ENCODE data around the gene OR4D1. TPM values are rescaled to one million over a fixed set of nuclear protein-coding genes. Genes with fewer than 3 reads are reported as not detected.

Gene OR4D1
- total and polyA plus RNA-seq, 2 of the 8 experiments (the other 6 are each of a cell fraction or from before 2014, with no cell fraction given) = 0.32 to 0.39 TPM

GRCh38 chr17:58202859-58203258 is 54.7 kb downstream of the OR4D1 start:
- Histone ChIP-seq H4K20me1 (replicated peaks in 1 of 2; ENCODE audit: control insufficient read depth in 1 of 2, insufficient read depth in 2 of 2, low read length in 2 of 2) (no peaks in the 10 kb centered on the region), H3K79me2 (ENCODE audit: control insufficient read depth in 1 of 2, insufficient read depth in 2 of 2, low read length in 2 of 2) (no peaks in the 10 kb centered on the region), H3K23me2 (ENCODE audit: low read depth, low read length) (no peaks in the 10 kb centered on the region), H3K27ac (ENCODE audit: low read depth, low read length) (no peak overlapping the region), H3K18ac (ENCODE audit: extremely low read depth, low read length) (no peak overlapping the region), H3K4me2 (ENCODE audit: insufficient read depth in 1 of 2, low read depth in 2 of 2, low read length in 2 of 2) (no peak overlapping the region), H2AK5ac (ENCODE audit: low read depth, low read length) (no peak overlapping the region), H3K9me3 (ENCODE audit: insufficient read depth in 2 of 2, low read depth in 1 of 2, low read length in 1 of 2) (no peaks in the 10 kb centered on the region), H3K14ac (ENCODE audit: insufficient read length) (no peak overlapping the region), H3K4me1 (replicated peaks in 1 of 4; ENCODE audit: control insufficient read depth in 3 of 4, insufficient read depth in 4 of 4, low read length in 3 of 4) (no peaks in the 10 kb centered on the region), H3K4me3 (ENCODE audit: extremely low read depth in 1 of 4, insufficient read depth in 2 of 4, low read depth in 3 of 4, low read length in 4 of 4) (no peak overlapping the region), H3K27me3 (replicated peaks in 1 of 4; ENCODE audit: control insufficient read depth in 3 of 4, extremely low read depth in 1 of 4, insufficient read depth in 3 of 4, low read length in 3 of 4) (no peaks in the 10 kb centered on the region), H3K9ac (replicated peaks in 1 of 4; ENCODE audit: extremely low read depth in 1 of 4, low read depth in 3 of 4, low read length in 3 of 4) (no peak overlapping the region), H3K4ac (replicated peaks; ENCODE audit: insufficient read length, low read depth, low read length) (no peak overlapping the region), H3K36me3 (ENCODE audit: control insufficient read depth in 2 of 4, insufficient read depth in 4 of 4, low read length in 3 of 4) (peaks cover 0 to 5% (median 0%) of the 10 kb centered on the region in 4 experiments; a peak in 2 of 8 replicates), H2BK120ac (replicated peaks; ENCODE audit: low read depth, low read length) (no peak overlapping the region), H3K23ac (ENCODE audit: insufficient read length) (no peak overlapping the region), H2BK5ac (ENCODE audit: low read depth, low read length) (no peak overlapping the region), H4K5ac (ENCODE audit: insufficient read length, low read depth, low read length) (no peak overlapping the region), H3K79me1 (ENCODE audit: low read depth, low read length) (no peaks in the 10 kb centered on the region), H2BK12ac (ENCODE audit: low read depth, low read length) (no peak overlapping the region), H4K91ac (replicated peaks; ENCODE audit: insufficient read length, low read length) (no peak overlapping the region), H2AFZ (ENCODE audit: low read length) (no peak overlapping the region), H2BK20ac (ENCODE audit: low read length) (no peak overlapping the region), H2BK15ac (ENCODE audit: low read length) (no peak overlapping the region), H4K8ac (ENCODE audit: extremely low read depth, insufficient read depth, low read length) (no peak overlapping the region), H3K56ac (replicated peaks; ENCODE audit: insufficient read length, low read depth, low read length) (no peak overlapping the region)
- DNase-seq (ENCODE audit: low read depth in 1 of 2, low spot score in 2 of 2) (no peak), FAIRE-seq (no peak)
- CTCF ChIA-PET (ENCODE audit: partially characterized antibody) = interaction anchor here (0.7 to 7.6 kb wide), 8 partner anchors 9 to 138 kb away, joined by 3 to 127 read pairs (median 3); partner anchors contain the start of gene MKS1
- POLR2A ChIA-PET (ENCODE audit: partially characterized antibody) = no interaction called here
- 83% methylated on average over 7 of the region's 7 CpGs; no CpG with 5 or more reads in 1 of the 2 experiments for WGBS, 2 experiments (ENCODE audit: extremely low coverage in 1 of 2, insufficient coverage in 1 of 2, insufficient read length in 1 of 2, insufficient replicate concordance in 2 of 2, low coverage in 1 of 2, low lambda C conversion rate in 2 of 2, missing lambda C conversion rate in 1 of 2)
- TF ChIP-seq SP2 (IDR thresholded peaks at IDR 0.05; ENCODE audit: low read length) (no peak), CHD2 (IDR thresholded peaks at IDR 0.05; ENCODE audit: low read length) (no peak), ZNF274 (IDR thresholded peaks at IDR 0.05; ENCODE audit: borderline replicate concordance, extremely low read depth, low read length) (no peak), CTCF (IDR thresholded peaks at IDR 0.05; ENCODE audit: control extremely low read depth in 1 of 3, insufficient read depth in 1 of 3, low read depth in 1 of 3, low read length in 3 of 3) (no peak), SUZ12 (IDR thresholded peaks at IDR 0.05; ENCODE audit: low read length) (no peak), POLR2AphosphoS5 (IDR thresholded peaks at IDR 0.05; ENCODE audit: low read depth, low read length) (no peak), GTF2F1 (IDR thresholded peaks at IDR 0.05; ENCODE audit: borderline replicate concordance, low read depth, low read length) (no peak), RXRA (IDR thresholded peaks at IDR 0.05; ENCODE audit: insufficient read depth, low read depth, low read length) (no peak), ATF2 (IDR thresholded peaks at IDR 0.05; ENCODE audit: low read length) (no peak), KDM5A (IDR thresholded peaks at IDR 0.05; ENCODE audit: low read length) (no peak)

All from H1 (cell line).